ENCODE data around the gene EPN3. TPM values are rescaled to one million over a fixed set of nuclear protein-coding genes. Genes with fewer than 3 reads are reported as not detected.

EPN3 gene
- total RNA-seq, 1 donor from 2014 or later, result 0.84 TPM

- H3K36me3 ChIP-seq (ENCODE audit: control insufficient read depth, insufficient read depth, low read length), result no peaks in the 10 kb centered on the region
- DNase-seq (ENCODE audit: low read depth), result no peak
- H3K4me3 ChIP-seq (ENCODE audit: low read depth, low read length), result no peak overlapping the region
- H3K27me3 ChIP-seq (ENCODE audit: control insufficient read depth, insufficient read depth, low read length), result peaks cover 24% of the 10 kb centered on the region
- TF ChIP-seq, protein P1, sequence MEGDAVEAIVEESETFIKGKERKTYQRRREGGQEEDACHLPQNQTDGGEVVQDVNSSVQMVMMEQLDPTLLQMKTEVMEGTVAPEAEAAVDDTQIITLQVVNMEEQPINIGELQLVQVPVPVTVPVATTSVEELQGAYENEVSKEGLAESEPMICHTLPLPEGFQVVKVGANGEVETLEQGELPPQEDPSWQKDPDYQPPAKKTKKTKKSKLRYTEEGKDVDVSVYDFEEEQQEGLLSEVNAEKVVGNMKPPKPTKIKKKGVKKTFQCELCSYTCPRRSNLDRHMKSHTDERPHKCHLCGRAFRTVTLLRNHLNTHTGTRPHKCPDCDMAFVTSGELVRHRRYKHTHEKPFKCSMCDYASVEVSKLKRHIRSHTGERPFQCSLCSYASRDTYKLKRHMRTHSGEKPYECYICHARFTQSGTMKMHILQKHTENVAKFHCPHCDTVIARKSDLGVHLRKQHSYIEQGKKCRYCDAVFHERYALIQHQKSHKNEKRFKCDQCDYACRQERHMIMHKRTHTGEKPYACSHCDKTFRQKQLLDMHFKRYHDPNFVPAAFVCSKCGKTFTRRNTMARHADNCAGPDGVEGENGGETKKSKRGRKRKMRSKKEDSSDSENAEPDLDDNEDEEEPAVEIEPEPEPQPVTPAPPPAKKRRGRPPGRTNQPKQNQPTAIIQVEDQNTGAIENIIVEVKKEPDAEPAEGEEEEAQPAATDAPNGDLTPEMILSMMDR (IDR thresholded peaks at IDR 0.05; ENCODE audit: insufficient read depth, low read length, poor library complexity, severe bottlenecking), result no peak
Observed at GRCh38 chr17:50554201-50554600, 21.7 kb downstream of the EPN3 start.

DNA sequence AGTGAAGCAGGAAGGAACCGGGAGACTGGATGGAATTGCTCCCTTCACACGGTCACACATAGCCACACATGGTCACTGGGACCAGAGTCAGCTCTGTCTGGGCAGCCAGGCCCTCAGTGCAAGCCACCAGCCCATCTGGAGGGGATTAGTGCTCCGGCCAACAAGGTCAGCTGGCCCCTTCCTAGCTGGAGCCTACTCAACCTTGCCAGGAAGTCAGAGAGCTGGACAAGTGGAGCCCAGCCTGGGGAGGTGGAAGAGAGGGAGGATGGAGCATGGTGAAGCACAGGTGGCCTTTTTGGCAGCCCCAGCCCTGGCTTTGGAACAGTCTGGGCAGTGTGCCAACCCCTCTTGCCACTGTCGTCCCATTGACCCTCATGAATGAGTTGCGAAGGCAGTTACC is 24.3 kb downstream of the EPN3 start:
- no peak for DNase-seq (ENCODE audit: low read depth)
- Histone ChIP-seq H3K4me3 (ENCODE audit: low read depth, low read length) (no peak overlapping the region), H3K36me3 (ENCODE audit: control insufficient read depth, insufficient read depth, low read length) (no peaks in the 10 kb centered on the region), H3K27me3 (ENCODE audit: control insufficient read depth, insufficient read depth, low read length) (peaks cover 45% of the 10 kb centered on the region)
- TF ChIP-seq, protein P1 (IDR thresholded peaks at IDR 0.05; ENCODE audit: insufficient read depth, low read length, poor library complexity, severe bottlenecking), result no peak

DNA sequence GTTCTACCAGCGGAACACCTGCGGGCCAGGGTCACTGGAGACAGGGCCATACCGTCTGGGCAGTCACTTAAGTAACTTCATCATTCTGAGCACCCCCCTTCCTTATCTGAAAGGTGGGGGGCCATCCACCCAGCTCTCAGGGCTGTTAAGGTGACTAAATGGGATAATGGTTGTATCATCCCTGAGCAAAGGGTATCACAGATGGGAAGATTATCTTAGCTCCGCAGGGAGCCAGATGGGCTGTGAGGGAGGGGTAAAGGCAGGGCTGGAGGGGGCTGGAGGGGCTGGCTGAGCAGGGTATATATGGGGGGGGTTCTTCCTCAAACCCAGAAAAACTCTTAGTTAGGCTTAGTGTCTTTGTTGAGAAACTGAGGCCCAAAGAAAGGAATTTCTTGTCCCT is 25.1 kb downstream of the EPN3 start:
- TF ChIP-seq, protein P1 (IDR thresholded peaks at IDR 0.05; ENCODE audit: insufficient read depth, low read length, poor library complexity, severe bottlenecking), result no peak
- no peak overlapping the region for H3K4me3 ChIP-seq (ENCODE audit: low read depth, low read length)
- no peaks in the 10 kb centered on the region for H3K36me3 ChIP-seq (ENCODE audit: control insufficient read depth, insufficient read depth, low read length)
- no peak for DNase-seq (ENCODE audit: low read depth)
- H3K27me3 ChIP-seq (ENCODE audit: control insufficient read depth, insufficient read depth, low read length), result peaks cover 52% of the 10 kb centered on the region

- TF ChIP-seq, protein P1 (IDR thresholded peaks at IDR 0.05; ENCODE audit: insufficient read depth, low read length, poor library complexity, severe bottlenecking), result no peak
- no peak for DNase-seq (ENCODE audit: low read depth)
- no peak overlapping the region for H3K4me3 ChIP-seq (ENCODE audit: low read depth, low read length)
- H3K27me3 ChIP-seq (ENCODE audit: control insufficient read depth, insufficient read depth, low read length), result peaks cover 57% of the 10 kb centered on the region
- no peaks in the 10 kb centered on the region for H3K36me3 ChIP-seq (ENCODE audit: control insufficient read depth, insufficient read depth, low read length)
Observed at GRCh38 chr17:50558091-50558490, 25.6 kb downstream of the EPN3 start.

DNA sequence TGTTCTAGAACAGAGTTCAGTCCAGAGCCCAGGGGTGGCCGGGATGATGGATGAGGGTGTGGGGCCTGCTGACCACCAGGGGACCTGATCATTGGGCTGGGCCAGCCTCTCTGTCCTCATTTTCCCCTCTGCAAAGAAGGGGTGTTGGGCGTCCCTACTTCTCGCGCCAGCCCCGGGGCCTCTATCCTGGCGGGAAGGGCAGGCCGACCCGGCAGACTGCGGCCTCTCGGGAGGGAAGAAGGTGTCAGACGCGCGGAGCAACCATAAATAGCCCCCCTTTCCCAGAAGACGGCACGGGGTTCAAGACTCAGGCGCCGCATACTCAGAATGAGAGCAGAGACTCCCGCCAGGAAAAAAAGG is 26.0 kb downstream of the EPN3 start:
- DNase-seq (ENCODE audit: low read depth), result no peak
- TF ChIP-seq, protein P1 (IDR thresholded peaks at IDR 0.05; ENCODE audit: insufficient read depth, low read length, poor library complexity, severe bottlenecking), result no peak
- Histone ChIP-seq H3K27me3 (ENCODE audit: control insufficient read depth, insufficient read depth, low read length) (peaks cover 62% of the 10 kb centered on the region), H3K36me3 (ENCODE audit: control insufficient read depth, insufficient read depth, low read length) (no peaks in the 10 kb centered on the region), H3K4me3 (ENCODE audit: low read depth, low read length) (no peak overlapping the region)

DNA sequence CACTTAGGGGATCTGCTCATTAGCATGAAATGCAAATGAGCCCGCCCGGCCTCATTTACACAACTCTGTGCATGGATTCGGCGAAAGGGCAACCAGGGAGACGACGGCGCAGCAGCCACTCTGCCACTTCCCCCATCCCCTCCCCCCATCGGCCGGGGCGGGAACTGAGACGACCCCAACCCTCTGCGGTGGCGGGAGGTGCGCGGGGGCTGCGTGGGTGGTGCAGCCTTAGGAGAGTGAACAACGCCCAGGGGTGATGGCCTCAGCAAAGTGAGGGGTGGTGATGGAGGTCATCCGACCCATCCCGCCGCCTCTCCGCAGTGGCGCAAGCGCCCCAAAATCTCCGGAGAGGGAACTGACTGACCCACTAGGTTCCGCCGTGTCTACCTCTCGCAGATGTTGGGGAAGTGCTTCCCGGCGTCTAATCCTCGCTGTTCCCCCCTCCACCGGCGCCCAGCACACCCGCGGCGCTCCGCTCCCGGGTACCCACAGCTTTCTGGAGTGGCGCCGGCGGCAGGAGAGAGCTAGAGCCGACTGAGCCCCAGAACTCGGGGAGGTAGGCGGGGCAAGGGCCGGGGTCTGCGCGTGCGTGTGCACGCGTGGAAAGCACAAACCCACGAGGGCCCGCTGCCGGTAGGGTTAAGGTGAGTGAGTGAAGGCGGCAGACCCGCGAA is 26.5 kb downstream of the EPN3 start:
- Histone ChIP-seq H3K4me3 (ENCODE audit: low read depth, low read length) (no peak overlapping the region), H3K27me3 (ENCODE audit: control insufficient read depth, insufficient read depth, low read length) (peaks cover 66% of the 10 kb centered on the region), H3K36me3 (ENCODE audit: control insufficient read depth, insufficient read depth, low read length) (no peaks in the 10 kb centered on the region)

More for the DNA sequence above, 26.5 kb downstream of the EPN3 start:
- TF ChIP-seq, protein P1 (IDR thresholded peaks at IDR 0.05; ENCODE audit: insufficient read depth, low read length, poor library complexity, severe bottlenecking), result no peak
- DNase-seq (ENCODE audit: low read depth), result no peak
